Measurements from ENCODE around the gene GNA14. TPM values are rescaled to one million over a fixed set of nuclear protein-coding genes. Genes with fewer than 3 reads are reported as not detected.
"Not testable (repeated sequence)": the region's sequence is repeated elsewhere in the genome, so short reads cannot be mapped to it uniquely, and the experiment has no call there.

The GNA14 gene
- total RNA-seq, 4 donors from 2014 or later: 0.13 to 1.9 (median 1.0) TPM

DNA sequence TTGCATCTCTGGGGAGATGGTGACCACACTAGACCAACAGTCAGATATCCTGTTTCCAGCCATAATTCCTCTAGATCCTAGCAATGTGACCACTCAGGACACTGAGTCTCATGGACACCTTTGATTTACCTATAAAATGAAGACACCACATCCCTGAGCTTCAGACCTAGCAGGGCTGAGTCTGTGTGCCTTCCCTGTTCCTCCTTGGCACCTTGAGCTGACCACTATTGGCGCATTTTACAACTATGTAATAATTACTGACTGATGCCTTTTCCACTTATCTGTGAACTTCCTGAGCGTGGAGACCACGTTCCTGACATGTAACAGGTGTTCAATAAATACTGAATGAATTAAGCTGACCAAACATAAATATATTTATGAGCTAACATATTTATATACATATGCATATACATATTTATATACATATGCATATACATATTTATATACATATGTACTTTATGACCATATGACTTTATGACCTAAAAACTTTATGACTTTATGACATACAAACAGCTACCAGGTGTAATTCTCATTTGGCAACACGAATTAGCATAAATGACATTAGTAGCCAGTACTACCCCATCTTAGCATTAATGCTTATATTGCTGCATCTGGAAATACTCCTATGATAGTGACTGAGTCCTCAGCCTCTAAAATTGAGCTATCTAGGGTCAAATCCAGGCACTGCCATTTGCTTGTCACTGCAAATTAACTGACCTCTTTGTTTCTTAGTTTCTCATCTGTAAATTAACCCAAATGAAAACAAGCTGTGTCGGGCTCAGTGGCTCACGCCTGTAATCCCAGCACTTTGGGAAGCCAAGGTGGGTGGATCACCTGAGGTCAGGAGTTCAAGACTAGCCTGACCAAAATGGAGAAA is 150.6 kb downstream of the GNA14 start:
- DNase-seq (ENCODE audit: low spot score in 2 of 2): no peak
- intact Hi-C loops (cut with DNase I; ENCODE audit: low total_unique reads): no loop called here
- TF ChIP-seq, protein P1, sequence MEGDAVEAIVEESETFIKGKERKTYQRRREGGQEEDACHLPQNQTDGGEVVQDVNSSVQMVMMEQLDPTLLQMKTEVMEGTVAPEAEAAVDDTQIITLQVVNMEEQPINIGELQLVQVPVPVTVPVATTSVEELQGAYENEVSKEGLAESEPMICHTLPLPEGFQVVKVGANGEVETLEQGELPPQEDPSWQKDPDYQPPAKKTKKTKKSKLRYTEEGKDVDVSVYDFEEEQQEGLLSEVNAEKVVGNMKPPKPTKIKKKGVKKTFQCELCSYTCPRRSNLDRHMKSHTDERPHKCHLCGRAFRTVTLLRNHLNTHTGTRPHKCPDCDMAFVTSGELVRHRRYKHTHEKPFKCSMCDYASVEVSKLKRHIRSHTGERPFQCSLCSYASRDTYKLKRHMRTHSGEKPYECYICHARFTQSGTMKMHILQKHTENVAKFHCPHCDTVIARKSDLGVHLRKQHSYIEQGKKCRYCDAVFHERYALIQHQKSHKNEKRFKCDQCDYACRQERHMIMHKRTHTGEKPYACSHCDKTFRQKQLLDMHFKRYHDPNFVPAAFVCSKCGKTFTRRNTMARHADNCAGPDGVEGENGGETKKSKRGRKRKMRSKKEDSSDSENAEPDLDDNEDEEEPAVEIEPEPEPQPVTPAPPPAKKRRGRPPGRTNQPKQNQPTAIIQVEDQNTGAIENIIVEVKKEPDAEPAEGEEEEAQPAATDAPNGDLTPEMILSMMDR (IDR thresholded peaks at IDR 0.05): no peak
- TF ChIP-seq POLR2A (IDR thresholded peaks at IDR 0.05): no peak
- no peak overlapping the region for H3K4me3 ChIP-seq (ENCODE audit: low read depth, poor library complexity, severe bottlenecking)
- WGBS, 2 donors: 88 to 90% methylated on average over 6 of the region's 6 CpGs

DNA sequence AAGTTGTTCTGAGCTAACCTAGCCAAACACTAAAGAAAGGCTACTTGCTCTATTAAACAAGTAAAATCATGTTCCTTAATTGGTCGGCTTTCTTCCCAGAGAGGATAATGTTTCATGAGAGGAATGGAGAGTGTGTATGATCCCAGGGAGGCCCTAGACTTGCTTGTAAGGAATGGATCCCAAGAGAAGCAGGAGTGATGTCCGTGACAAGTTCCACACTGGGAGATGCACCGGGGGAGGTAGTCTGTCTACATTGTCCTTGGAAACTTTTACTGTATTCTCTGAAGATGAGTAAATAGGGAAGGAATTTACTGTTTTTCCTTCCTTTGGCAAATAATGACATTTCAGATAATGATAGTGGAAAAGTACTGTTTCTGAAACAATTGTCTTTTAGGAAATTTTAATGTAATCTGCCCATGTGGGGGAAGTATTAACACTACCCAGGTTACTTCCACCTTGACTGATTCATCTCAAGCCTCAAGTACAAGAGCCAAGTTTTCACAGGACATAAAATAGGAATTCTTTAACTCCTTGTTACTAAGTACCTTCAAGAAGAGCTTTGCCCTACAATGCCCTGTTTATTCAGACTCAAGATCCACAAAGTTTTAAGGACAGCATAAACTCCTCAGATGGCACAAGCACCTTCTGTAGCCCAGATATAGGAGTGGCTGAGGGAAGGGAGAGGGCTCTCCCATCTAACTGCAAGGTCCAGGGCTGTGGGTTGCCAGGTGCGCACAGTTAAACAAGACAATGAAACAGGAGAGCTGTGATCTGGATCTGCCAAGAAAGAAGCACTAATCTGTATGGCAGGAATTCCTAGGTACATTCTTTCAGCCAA is 152.1 kb downstream of the GNA14 start:
- H3K4me3 ChIP-seq (ENCODE audit: low read depth, poor library complexity, severe bottlenecking): no peak overlapping the region
- no peak for DNase-seq (ENCODE audit: low spot score in 2 of 2)
- 25 to 32% methylated on average over 4 of the region's 4 CpGs for WGBS, 2 donors
- intact Hi-C loops (cut with DNase I; ENCODE audit: low total_unique reads): no loop called here
- no peak for TF ChIP-seq POLR2A (IDR thresholded peaks at IDR 0.05)
- TF ChIP-seq, protein P1 (IDR thresholded peaks at IDR 0.05): no peak

DNA sequence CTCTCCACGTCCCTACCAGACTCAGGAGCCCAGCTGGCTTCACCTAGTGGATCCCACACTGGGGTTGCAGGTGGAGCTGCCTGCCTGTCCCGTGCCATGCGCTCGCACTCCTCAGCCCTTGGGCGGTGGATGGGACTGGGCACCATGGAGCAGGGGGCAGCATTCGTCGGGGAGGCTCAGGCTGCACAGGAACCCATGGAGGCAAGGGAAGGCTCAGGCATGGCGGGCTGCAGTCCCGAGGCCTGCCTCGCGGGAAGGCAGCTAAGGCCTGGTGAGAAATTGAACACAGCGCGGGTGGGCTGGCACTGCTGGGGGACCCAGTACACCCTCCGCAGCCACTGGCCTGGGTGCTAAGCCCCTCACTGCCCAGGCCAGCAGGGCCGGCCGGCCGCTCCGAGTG is 157.8 kb downstream of the GNA14 start:
- DNase-seq (ENCODE audit: low spot score in 2 of 2); intact Hi-C loops (cut with DNase I; ENCODE audit: low total_unique reads); H3K4me3 ChIP-seq (ENCODE audit: low read depth, poor library complexity, severe bottlenecking): not testable (repeated sequence)
- WGBS, 2 donors: 94 to 99% methylated on average over 10 to 13 of the region's 18 CpGs

DNA sequence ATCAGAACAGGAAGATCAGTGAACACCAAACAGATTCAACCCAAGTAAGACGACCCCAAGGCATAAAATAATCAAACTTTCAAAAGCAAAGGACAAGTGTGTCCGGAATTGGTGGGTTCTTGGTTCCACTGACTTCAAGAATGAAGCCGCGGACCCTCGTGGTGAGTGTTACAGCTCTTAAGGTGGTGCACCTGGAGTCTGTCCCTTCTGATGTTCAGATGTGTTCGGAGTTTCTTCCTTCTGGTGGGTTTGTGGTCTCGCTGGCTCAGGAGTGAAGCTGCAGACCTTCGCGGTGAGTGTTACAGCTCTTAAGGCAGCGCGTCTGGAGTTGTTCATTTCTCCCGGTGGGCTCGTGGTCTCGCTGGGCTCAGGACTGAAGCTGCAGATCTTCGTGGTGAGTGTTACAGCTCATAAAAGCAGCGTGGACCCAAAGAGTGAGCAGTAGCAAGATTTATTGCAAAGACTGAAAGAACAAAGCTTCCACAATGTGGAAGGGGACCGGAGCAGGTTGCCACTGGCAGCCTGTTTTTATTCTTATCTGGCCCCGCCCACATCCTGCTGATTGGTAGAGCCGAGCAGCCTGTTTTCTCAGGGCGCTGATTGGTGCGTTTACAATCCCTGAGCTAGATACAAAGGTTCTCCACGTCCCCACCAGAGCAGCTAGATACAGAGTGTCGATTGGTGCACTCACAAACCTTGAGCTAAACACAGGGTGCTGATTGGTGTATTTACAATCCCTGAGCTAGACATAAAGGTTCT is 158.5 kb downstream of the GNA14 start:
- intact Hi-C loops (cut with DNase I; ENCODE audit: low total_unique reads); DNase-seq (ENCODE audit: low spot score in 2 of 2); H3K4me3 ChIP-seq (ENCODE audit: low read depth, poor library complexity, severe bottlenecking): not testable (repeated sequence)
- 81 to 82% methylated on average over 23 of the region's 23 CpGs for WGBS, 2 donors

DNA sequence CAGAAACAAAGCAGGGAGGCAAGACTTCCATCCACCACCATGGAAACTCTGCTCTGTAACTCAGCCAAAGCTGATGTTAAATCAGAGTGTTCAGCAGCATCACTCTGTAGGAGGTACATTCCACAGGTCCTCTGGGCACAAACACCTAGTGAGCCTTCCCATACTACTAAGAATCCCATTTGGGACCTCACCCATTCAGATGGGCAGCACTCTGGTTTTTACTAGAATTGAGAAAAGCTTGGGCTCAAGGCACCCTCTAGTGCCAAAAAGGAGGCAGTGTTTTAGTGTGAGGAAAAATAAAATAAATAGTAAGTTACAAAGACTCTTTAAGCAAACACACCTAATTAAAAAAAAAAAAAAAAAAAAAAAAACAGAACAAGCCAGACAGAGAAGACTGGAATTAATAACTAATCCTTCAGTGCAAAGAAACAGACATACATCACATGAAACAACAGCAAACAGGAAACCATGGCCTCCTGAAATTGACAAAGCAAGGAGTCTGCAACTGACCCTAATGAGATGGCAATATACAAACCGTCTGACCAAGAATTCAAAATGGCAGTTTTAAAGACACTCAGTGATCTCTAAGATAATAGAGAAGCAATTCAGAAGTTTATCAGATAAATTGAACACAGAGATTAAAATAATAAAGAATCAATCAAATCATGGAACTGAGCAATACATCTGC is 159.5 kb downstream of the GNA14 start:
- intact Hi-C loops (cut with DNase I; ENCODE audit: low total_unique reads): no loop called here
- TF ChIP-seq, protein P1 (IDR thresholded peaks at IDR 0.05): no peak
- TF ChIP-seq POLR2A (IDR thresholded peaks at IDR 0.05): no peak
- no peak overlapping the region for H3K4me3 ChIP-seq (ENCODE audit: low read depth, poor library complexity, severe bottlenecking)
- DNase-seq (ENCODE audit: low spot score in 2 of 2): no peak
- 70 to 77% methylated on average over 1 of the region's 1 CpG for WGBS, 2 donors

DNA sequence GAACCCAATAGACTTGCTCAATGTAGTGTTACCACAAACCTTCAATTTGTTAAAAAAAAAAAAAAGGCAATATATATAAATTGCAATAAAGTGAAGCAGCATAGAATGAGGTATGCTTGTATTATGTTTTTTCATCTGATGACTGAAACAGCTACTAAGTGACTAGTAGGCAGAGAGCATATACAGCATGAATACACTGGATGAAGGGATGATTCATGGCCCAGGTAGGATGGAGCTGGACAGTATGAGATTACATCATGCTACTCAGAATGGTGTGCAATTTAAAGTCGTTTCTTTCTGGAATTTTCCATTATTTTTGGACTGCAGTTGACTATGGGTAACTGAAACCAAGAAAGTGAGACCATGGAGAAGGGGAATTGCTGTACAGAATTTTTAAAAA is 161.2 kb downstream of the GNA14 start:
- TF ChIP-seq, protein P1 (IDR thresholded peaks at IDR 0.05): no peak
- TF ChIP-seq POLR2A (IDR thresholded peaks at IDR 0.05): no peak
- intact Hi-C loops (cut with DNase I; ENCODE audit: low total_unique reads): no loop called here
- 42 to 51% methylated on average over 1 of the region's 1 CpG for WGBS, 2 donors
- no peak overlapping the region for H3K4me3 ChIP-seq (ENCODE audit: low read depth, poor library complexity, severe bottlenecking)
- no peak for DNase-seq (ENCODE audit: low spot score in 2 of 2)

Data from lower leg skin (tissue), 4 donors.